NB4 (cell line): ENCODE measurements around the gene NOS3.

ENCODE experiments used
- POLR2A ChIP-seq: IDR thresholded peaks from 2 replicates; pipeline ENCODE4 v1.6.1; 2011; ENCODE audit warnings: mild to moderate bottlenecking; ENCODE audit not compliant: insufficient read length; ENCODE audit errors: extremely low read depth
- TF ChIP-seq, protein P1 (sequence below): IDR thresholded peaks from one replicate; pipeline ENCODE4 v1.5.1; 2012; ENCODE audit warnings: low read depth, low read length
- TF ChIP-seq, protein P2 (sequence below): IDR thresholded peaks from 2 replicates; pipeline ENCODE4 v1.6.1; 2011; ENCODE audit warnings: low read depth, low read length

DNA sequence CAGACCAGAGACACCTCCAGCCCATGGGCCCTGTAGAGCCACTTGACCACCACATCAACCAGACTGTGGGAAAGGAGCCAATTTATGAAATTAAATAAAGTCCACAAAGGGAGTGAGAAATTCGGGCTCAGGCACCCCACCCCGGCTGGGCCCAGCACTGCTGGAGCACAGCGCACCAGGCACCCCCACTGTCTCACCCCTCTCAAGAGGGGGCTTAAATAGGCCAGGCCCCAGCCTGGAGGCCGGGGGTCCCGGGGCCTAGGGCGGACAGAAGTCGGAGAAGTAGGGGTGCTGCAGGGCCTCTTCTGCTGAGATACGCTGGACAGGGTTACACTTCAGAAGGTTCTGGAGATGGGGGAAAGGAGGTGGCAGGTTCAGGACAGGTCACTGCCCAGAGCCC lies 62.9 kb downstream of the NOS3 start:
- TF ChIP-seq, protein P1, sequence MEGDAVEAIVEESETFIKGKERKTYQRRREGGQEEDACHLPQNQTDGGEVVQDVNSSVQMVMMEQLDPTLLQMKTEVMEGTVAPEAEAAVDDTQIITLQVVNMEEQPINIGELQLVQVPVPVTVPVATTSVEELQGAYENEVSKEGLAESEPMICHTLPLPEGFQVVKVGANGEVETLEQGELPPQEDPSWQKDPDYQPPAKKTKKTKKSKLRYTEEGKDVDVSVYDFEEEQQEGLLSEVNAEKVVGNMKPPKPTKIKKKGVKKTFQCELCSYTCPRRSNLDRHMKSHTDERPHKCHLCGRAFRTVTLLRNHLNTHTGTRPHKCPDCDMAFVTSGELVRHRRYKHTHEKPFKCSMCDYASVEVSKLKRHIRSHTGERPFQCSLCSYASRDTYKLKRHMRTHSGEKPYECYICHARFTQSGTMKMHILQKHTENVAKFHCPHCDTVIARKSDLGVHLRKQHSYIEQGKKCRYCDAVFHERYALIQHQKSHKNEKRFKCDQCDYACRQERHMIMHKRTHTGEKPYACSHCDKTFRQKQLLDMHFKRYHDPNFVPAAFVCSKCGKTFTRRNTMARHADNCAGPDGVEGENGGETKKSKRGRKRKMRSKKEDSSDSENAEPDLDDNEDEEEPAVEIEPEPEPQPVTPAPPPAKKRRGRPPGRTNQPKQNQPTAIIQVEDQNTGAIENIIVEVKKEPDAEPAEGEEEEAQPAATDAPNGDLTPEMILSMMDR, result no peak
- no peak for TF ChIP-seq POLR2A
- TF ChIP-seq, protein P2, sequence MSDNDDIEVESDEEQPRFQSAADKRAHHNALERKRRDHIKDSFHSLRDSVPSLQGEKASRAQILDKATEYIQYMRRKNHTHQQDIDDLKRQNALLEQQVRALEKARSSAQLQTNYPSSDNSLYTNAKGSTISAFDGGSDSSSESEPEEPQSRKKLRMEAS, result no peak
